Left kidney (tissue), 2 donors: ENCODE results near the gene OLR1. TPM values are rescaled to one million over a fixed set of nuclear protein-coding genes. Genes with fewer than 3 reads are reported as not detected.

Experiments used
- DNase-seq: peaks from one replicate; pipeline ENCODE4 v3.0.0-alpha.2; 2013
- polyA plus RNA-seq: library from polyadenylated mRNA; unstranded; fragments of 120-200 nt; gene quantifications from one replicate; pipeline ENCODE4 v1.2.1, GENCODE V29; 2013; ENCODE audit not compliant: insufficient read length

OLR1 gene
- polyA plus RNA-seq, 1 donor, result 1.3 TPM

DNA sequence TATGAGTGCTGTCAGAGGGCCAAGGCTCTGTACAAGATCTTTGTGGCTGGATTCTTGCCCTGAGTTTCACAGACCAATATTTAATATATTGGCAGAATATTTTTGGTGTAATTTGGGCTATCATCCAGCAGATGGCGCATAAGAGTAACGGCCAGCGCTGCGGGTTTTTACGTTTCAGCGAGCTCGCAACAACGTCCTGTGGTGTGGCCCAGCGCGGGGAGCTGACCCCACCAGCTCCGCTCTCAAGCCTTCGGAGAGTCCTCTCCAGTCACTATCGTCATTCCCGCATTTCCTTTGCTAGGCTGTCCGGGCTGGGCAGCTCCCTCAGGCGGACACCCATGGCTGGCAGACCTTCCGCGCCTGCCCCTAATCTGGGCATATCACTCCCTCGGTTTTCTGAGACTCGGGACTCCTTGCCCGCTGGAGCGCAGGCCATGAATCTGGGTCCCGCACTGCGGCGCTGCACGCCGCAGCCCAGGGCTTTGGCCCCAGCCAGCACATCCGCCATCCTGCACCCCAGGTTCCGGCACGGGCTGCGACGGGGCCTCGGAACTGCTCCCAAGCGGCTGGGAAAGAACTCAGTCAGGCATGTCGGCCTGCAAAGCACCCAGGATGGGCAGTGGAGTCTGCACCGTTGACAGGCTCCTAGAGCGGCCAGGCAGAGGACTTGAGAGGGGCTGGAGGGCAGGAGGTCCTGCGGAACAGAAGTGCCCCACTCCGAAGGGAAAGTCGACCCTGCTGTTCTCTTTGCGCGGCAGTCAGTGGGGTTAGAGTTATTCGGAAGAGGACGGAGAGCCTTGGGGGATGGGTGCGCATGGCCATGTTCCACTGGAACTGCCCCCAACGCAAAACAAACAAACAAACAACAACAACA, 18.4 kb downstream of the OLR1 start:
- DNase-seq, result peak; percentile 63

- no peak for DNase-seq
These were observed 20.3 kb downstream of the OLR1 start for GRCh38 chr12:10151621-10152020.

- no peak for DNase-seq
These were observed 24.1 kb downstream of the OLR1 start for GRCh38 chr12:10147714-10148403.

DNA sequence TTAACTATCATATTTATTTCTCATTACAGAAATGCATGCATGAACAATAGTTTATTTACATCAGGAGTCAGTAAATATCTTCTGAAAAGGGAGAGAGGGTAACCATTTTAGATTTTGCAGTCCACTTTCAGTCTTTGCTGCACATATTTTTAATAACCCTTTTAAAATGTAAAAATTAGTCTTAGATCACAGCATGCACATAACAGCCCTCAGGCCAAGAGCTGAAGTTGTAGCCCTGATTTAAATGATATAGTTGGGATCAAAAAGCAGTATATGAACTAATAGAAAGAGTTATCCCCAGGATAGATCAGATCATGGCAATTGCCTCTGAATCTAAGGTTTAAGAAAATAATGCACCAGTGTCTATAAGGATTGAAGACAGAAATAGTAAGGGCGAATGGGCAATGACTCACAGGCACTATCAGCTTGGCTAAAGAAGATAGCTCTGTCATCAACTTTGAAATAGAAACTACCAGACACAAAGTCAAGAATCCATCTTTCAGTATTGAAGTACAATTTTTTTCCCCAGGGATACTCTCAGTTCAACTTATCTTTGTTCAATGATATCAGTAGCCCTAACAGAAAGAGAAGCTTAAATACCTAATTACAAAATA, 28.8 kb downstream of the OLR1 start:
- no peak for DNase-seq

- peak; percentile 40 for DNase-seq
These were observed 31.9 kb downstream of the OLR1 start for GRCh38 chr12:10140001-10140400.

DNA sequence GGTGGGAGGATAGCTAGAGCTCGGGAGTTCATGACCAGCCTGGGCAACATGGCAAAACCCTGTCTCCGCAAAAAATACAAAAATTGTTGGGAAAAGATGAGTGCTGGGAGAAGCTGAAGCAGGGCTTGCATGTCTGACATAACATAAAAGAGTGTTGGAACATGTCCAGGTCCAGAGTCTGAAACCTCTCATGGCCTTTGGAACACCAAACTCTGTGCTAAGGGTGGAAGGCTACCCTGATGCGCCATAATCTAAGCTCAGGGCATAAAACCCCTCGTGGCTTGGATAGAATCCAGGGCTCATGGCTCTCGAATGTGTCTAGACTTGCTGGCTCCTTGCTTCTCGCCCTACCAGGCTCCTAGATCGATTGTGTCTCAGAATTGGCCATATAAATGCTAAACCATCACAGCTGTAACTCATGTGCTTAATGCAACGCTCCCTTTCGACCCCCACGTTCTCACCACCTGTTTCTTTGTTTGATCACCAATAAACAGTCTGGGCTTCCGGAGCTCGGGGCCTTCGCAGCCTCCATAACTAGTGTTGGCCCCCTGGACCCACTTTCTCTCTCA, 35.2 kb downstream of the OLR1 start:
- no peak for DNase-seq

- DNase-seq, result no peak
These were observed 36.8 kb downstream of the OLR1 start for GRCh38 chr12:10135126-10135525.

- no peak for DNase-seq
These were observed 39.0 kb downstream of the OLR1 start for GRCh38 chr12:10132850-10133370.

- no peak for DNase-seq
These were observed 40.7 kb downstream of the OLR1 start for GRCh38 chr12:10131111-10131690.

- no peak for DNase-seq
These were observed 41.9 kb downstream of the OLR1 start, which contains the start of gene CLEC7A for GRCh38 chr12:10130042-10130441. TSS of gene CLEC7A (minus strand) at chr12:10130199. CDS start at chr12:10130082, 117 bp downstream.

GRCh38 chr12:10128687-10129086, 43.2 kb downstream of the OLR1 start:
- no peak for DNase-seq

DNA sequence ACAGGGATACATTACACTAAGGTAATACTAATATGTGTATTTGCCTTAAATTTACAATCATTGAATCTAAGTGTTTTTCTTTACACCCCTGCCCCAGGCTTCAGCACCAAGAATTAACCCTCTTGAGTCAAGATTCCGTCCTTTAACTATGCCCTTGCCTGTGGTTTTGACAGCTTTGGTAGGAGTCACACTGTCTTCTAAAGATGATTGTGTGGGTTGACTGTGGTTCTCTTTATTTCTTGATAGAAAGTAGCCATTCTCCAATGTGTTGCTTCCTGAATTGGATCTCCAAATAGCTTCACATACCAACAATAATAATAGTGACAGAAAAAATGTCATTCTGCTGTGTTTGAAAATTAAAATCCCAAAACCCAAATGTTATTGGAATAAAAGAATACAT, 45.5 kb downstream of the OLR1 start:
- DNase-seq, result no peak

DNA sequence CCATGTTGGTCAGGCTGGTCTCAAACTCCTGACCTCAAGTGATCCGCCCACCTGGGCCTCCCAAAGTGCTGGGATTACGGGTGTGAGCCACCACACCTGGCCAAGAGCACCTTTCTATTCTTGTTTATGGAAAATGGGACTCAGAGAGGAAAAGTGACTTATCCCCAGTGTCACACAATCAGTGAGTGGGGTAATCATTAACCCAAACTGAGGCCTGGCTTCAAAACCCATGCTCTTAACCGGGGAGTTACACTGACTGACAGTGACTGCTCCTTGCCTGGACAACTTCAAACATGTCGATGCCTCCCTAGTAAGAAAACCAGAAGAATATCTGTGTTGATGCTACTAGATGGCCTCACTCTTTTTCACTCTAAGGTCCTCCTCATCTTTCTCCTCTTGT, 49.2 kb downstream of the OLR1 start:
- DNase-seq, result no peak

DNA sequence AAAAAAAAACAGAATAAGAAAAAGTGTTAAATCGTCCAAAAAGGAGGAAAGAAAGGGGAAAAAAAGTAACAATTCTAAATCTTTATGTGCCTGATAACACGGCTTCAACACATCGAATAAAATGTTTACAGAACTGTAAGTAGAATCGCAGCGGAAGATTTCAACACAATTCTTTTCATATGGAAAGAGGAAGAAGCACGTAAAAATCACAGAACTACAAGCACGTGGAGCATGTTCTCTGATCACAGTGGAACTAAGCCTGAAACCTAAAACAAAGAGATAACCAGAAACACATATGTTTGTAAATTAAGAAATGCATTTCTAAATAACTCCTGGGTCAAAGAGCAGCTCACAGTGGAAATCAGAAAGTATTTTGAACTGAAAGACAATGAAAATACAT, 50.7 kb downstream of the OLR1 start:
- DNase-seq, result no peak

- no peak for DNase-seq
These were observed 52.9 kb downstream of the OLR1 start for GRCh38 chr12:10119066-10119465.

- no peak for DNase-seq
These were observed 56.0 kb downstream of the OLR1 start for GRCh38 chr12:10115890-10116289.

- no peak for DNase-seq
These were observed 56.6 kb downstream of the OLR1 start for GRCh38 chr12:10115311-10115710.

GRCh38 chr12:10113920-10114319, 58.0 kb downstream of the OLR1 start:
- DNase-seq, result no peak

- no peak for DNase-seq
These were observed 58.9 kb downstream of the OLR1 start for GRCh38 chr12:10113075-10113474.

DNA sequence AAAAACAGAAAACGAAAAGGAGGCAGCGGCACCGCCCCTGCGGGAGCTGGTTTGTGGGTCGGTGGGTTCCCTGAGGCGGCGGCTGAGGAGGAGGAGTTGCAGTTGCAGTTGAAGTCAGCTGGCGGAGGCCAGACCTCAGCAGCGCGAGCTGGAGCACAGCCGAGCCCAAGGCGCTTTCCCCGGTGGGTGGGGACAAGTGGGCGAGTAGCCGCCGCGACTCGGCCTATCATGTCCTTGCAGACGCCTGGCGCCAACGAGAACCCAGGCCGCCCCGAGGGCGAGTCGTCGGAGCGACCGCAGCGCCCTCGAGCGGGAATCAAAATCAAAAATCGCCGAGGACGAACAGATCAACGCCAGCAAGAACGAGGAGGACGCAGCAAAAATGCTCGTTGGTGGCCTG, 60.5 kb downstream of the OLR1 start:
- no peak for DNase-seq

DNA sequence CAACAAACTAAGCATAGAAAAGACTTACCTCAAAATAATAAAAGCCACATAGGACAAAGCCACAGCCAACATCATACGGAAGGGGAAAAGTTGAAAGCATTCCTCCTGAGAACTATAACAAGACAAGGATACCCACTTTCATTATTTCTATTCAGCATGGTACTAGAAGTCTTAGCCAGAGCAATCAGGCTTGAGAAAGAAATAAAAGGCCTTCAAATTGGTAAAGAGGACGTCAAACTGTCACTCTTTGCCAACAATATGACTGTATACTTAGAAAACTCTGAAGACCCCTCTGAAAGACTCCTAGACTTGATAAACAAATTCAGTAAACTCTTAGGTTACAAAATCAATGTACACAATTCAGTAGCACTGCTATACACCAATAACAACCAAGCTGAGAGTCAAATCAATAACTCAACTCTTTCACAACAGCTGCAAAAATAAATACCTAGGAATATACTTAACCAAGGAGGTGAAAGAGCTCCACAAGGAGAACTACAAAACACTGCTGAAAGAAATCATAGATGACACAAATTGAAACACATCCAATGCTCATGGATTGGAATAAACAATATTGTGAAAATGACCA, 61.6 kb downstream of the OLR1 start:
- no peak for DNase-seq
